Neural progenitor cell (in vitro differentiated cells): ENCODE data around the gene RNF213.

ENCODE experiments used
- CTCF ChIP-seq: fragments of 200-600 bp; sonication (generic); IDR thresholded peaks from 2 replicates; pipeline ENCODE4 v1.5.1; 2017; ENCODE audit warnings: antibody characterized with exemption, mild to moderate bottlenecking
- EZH2 ChIP-seq: fragments of 200-600 bp; sonication (generic); IDR thresholded peaks from 2 replicates; pipeline ENCODE4 v1.6.1; 2017; ENCODE audit warnings: antibody characterized with exemption, mild to moderate bottlenecking, moderate library complexity
- EZH2phosphoT487 ChIP-seq: fragments of 200-600 bp; sonication (generic); IDR thresholded peaks from 2 replicates; pipeline ENCODE4 v1.6.1; 2017; ENCODE audit warnings: antibody characterized with exemption

- TF ChIP-seq CTCF: no peak
- no peak for TF ChIP-seq EZH2
- no peak for TF ChIP-seq EZH2phosphoT487
Observed at GRCh38 chr17:80294653-80295052, 34.0 kb downstream of the RNF213 start.
